Measurements from ENCODE around the gene SNRNP48. TPM values are rescaled to one million over a fixed set of nuclear protein-coding genes. Genes with fewer than 3 reads are reported as not detected.

The SNRNP48 gene
- polyA plus RNA-seq, 1 donor from 2014 or later = 17.5 TPM

GRCh38 chr6:7640607-7641577 is 50.9 kb downstream of the SNRNP48 start:
- no peak overlapping the region for H3K4me3 ChIP-seq (ENCODE audit: low read length)
- no peaks in the 10 kb centered on the region for H3K9me2 ChIP-seq (ENCODE audit: insufficient read depth, low read length)
- TF ChIP-seq EZH2 (IDR thresholded peaks at IDR 0.05; ENCODE audit: borderline replicate concordance, insufficient read depth, low read length, poor library complexity, severe bottlenecking) (no peak), TAF1 (IDR thresholded peaks at IDR 0.05; ENCODE audit: low read depth) (no peak), POLR2AphosphoS5 (IDR thresholded peaks at IDR 0.05) (no peak), RAD21 (conservative IDR thresholded peaks at IDR 0.05) (no peak), REST (IDR thresholded peaks at IDR 0.05; ENCODE audit: borderline replicate concordance) (no peak), EP300 (conservative IDR thresholded peaks at IDR 0.05; ENCODE audit: poor library complexity, severe bottlenecking) (no peak), SMC3 (conservative IDR thresholded peaks at IDR 0.05; ENCODE audit: poor library complexity) (no peak)
- H3K36me3 ChIP-seq (ENCODE audit: insufficient read depth, low read length) = no peaks in the 10 kb centered on the region
- no peak overlapping the region for H2AFZ ChIP-seq (ENCODE audit: low read depth, low read length)
- H3K9ac ChIP-seq (ENCODE audit: low read length) = no peak overlapping the region
- no peak overlapping the region for H3K4me2 ChIP-seq (ENCODE audit: low read length)
- no peak overlapping the region for H3K27ac ChIP-seq (ENCODE audit: low read length)
- no peaks in the 10 kb centered on the region for H3K27me3 ChIP-seq (ENCODE audit: insufficient read depth, low read depth, low read length)
- no peaks in the 10 kb centered on the region for H3K79me2 ChIP-seq (replicated peaks; ENCODE audit: insufficient read depth, low read length)
- no peaks in the 10 kb centered on the region for H3F3A ChIP-seq (ENCODE audit: insufficient read depth, low read length, poor library complexity, severe bottlenecking)
- H4K20me1 ChIP-seq (ENCODE audit: insufficient read depth) = no peaks in the 10 kb centered on the region
- no peaks in the 10 kb centered on the region for H3K9me3 ChIP-seq (ENCODE audit: low read length)

- Histone ChIP-seq H2AFZ (ENCODE audit: low read depth, low read length) (no peak overlapping the region), H3K4me2 (ENCODE audit: low read length) (no peak overlapping the region), H3F3A (ENCODE audit: insufficient read depth, low read length, poor library complexity, severe bottlenecking) (no peaks in the 10 kb centered on the region), H3K79me2 (replicated peaks; ENCODE audit: insufficient read depth, low read length) (no peaks in the 10 kb centered on the region), H3K4me3 (ENCODE audit: low read length) (no peak overlapping the region), H3K36me3 (ENCODE audit: insufficient read depth, low read length) (no peaks in the 10 kb centered on the region), H3K9me3 (ENCODE audit: low read length) (no peaks in the 10 kb centered on the region), H3K9ac (ENCODE audit: low read length) (no peak overlapping the region), H3K27ac (ENCODE audit: low read length) (no peak overlapping the region), H3K27me3 (ENCODE audit: insufficient read depth, low read depth, low read length) (no peaks in the 10 kb centered on the region), H4K20me1 (ENCODE audit: insufficient read depth) (no peaks in the 10 kb centered on the region), H3K9me2 (ENCODE audit: insufficient read depth, low read length) (no peaks in the 10 kb centered on the region)
- TF ChIP-seq EP300 (conservative IDR thresholded peaks at IDR 0.05; ENCODE audit: poor library complexity, severe bottlenecking) (no peak), CTCF (IDR thresholded peaks at IDR 0.05; ENCODE audit: poor library complexity, severe bottlenecking) (no peak), RAD21 (conservative IDR thresholded peaks at IDR 0.05) (no peak), SMC3 (conservative IDR thresholded peaks at IDR 0.05; ENCODE audit: poor library complexity) (no peak), REST (IDR thresholded peaks at IDR 0.05; ENCODE audit: borderline replicate concordance) (no peak), TAF1 (IDR thresholded peaks at IDR 0.05; ENCODE audit: low read depth) (no peak), MXI1 (conservative IDR thresholded peaks at IDR 0.05; ENCODE audit: poor library complexity, severe bottlenecking) (no peak), POLR2AphosphoS5 (IDR thresholded peaks at IDR 0.05) (no peak), EZH2 (IDR thresholded peaks at IDR 0.05; ENCODE audit: borderline replicate concordance, insufficient read depth, low read length, poor library complexity, severe bottlenecking) (no peak)
Observed at GRCh38 chr6:7642791-7643190, 52.8 kb downstream of the SNRNP48 start.

Data from neural cell (in vitro differentiated cells).